Adipose tissue (tissue), 3 donors: Measurements from ENCODE around the gene PTPN6. TPM values are rescaled to one million over a fixed set of nuclear protein-coding genes. Genes with fewer than 3 reads are reported as not detected.

ENCODE experiments used
- H3K27ac ChIP-seq: one replicate; pipeline ENCODE4 v1.5.1; 2013; ENCODE audit warnings: low read depth, low read length
- WGBS, 3 donors: extraction: QIAGEN DNeasy Blood & Tissue Kit; methylation state at CpG; one replicate each; pipeline ENCODE4 v1.1.7; 2013; 5-methylcytosine and 5-hydroxymethylcytosine counted together
- polyA plus RNA-seq, 3 donors: library from polyadenylated mRNA; stranded (reverse); fragments of 200-250 nt; gene quantifications; one replicate each; pipeline ENCODE4 v1.2.3, GENCODE V29; 2013
- donor health status: healthy with polysubstance abuse.
- donor health status: Bipolar disorder and iron deficiency.
- donor health status: healthy.

Gene PTPN6
- polyA plus RNA-seq, 3 donors = 18.8 to 44.0 (median 24.2) TPM

DNA sequence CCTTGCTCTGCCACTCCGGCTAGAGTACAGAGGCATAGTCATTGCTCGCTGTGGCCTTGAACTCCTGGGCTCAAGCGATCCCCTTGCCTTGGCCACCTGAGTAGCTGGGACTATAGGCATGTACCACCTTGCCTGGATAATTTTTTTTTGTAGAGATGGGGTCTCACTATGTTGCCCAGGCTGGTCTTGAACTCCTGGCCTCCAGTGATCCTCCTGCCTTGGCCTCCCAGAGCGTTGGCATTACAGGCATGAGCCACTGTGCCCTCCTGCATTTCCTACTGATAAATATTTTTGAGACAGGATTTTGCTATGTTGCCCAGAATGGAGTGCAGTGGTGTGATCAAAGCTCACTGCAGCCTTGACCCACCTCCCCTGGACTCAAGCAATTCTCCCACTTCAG lies 28.9 kb downstream of the PTPN6 start:
- WGBS, 3 donors = 95 to 99% (median 97%) methylated on average over 4 of the region's 4 CpGs
- no peak overlapping the region for H3K27ac ChIP-seq

DNA sequence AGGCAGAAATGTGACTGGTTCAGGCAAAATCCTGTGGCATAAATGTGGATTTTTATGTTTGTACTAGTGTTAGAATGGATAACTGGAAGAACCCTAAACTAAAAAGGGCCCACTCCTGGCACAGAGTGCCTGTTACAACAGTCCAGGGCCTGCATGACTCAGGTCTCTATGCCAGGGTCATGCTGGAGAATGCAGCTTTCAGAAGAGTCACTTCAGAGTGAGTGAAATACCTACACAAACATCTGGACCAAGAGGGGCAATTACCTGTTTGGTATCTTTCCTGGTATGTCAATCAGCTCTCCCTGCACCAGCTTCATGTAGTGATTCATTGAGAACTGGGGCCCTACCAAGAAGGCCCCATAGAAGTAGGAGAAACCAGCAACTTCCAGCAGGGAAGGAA lies 29.6 kb downstream of the PTPN6 start:
- H3K27ac ChIP-seq = no peak overlapping the region

DNA sequence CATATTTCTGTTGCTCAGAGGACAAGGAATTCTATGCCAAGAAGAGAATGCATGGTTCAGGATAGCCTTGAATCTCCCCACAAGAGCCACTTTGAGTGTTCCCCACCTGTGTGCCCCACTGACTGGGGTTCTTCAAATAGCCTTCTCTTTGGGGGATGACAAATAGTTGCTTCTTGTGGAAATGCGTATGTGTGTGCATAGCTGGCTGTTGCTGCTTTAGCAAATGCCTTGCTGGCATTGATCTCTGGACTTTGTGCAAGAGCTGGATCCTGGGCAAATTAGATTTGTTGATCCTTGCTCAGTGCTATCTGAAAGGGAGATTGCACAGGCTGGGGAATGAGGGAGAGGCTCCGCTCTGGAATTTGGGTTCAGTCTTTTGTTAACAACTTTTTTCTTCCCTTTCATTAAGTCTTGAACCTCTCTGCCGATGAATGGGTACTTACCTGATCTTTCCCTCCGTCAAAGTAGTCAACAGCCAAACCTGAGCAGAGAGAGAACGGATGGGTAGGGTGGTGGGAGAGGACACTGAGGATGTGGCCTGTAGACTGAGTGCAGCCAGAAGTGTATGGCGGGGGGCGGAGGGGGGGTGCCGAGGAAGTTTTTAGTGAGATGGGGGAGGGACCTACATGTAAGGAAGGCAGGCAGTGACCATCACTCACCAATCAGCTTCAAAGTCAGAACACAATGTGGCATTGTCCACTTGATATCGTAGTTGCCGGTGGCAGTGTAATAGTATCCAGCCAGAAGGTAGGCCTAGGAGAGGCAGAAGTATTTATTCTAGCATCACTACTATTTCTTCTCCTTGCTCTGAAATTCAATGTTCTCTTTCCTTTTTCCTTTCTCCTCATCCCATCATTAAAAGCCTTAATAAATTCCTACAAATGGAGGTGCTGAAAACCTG lies 30.2 kb downstream of the PTPN6 start:
- WGBS, 3 donors = 69 to 94% (median 91%) methylated on average over 10 of the region's 10 CpGs

GRCh38 chr12:6982532-6982931 lies 31.4 kb downstream of the PTPN6 start:
- no peak overlapping the region for H3K27ac ChIP-seq
- 86 to 91% (median 91%) methylated on average over 7 of the region's 7 CpGs for WGBS, 3 donors

More for the DNA sequence above, 30.2 kb downstream of the PTPN6 start:
- no peak overlapping the region for H3K27ac ChIP-seq

GRCh38 chr12:6987956-6988553 lies 36.9 kb downstream of the PTPN6 start:
- WGBS, 3 donors = 40 to 94% (median 92%) methylated on average over 11 of the region's 11 CpGs
- H3K27ac ChIP-seq = no peak overlapping the region

DNA sequence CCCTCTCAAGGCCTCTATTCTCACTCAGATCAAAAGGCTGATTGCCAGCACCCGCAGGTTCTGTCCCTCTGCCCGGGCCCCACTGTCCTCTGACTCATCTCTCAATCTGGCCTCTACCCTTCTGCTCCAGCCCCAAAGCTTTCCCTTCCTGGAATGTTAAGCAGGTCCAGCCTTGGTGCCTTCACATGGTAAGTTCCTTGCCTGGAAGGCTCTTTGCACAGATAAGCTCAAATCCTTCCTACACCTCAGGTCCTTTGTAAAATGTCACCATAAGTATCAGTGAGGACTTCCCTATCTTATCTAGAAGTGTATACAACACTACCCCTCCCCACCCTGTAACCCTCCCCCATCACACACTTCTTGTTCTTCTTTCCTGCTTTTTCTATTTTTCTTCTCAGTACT lies 44.9 kb downstream of the PTPN6 start:
- WGBS, 3 donors = 50 to 69% (median 69%) methylated on average over 2 of the region's 2 CpGs
- no peak overlapping the region for H3K27ac ChIP-seq

DNA sequence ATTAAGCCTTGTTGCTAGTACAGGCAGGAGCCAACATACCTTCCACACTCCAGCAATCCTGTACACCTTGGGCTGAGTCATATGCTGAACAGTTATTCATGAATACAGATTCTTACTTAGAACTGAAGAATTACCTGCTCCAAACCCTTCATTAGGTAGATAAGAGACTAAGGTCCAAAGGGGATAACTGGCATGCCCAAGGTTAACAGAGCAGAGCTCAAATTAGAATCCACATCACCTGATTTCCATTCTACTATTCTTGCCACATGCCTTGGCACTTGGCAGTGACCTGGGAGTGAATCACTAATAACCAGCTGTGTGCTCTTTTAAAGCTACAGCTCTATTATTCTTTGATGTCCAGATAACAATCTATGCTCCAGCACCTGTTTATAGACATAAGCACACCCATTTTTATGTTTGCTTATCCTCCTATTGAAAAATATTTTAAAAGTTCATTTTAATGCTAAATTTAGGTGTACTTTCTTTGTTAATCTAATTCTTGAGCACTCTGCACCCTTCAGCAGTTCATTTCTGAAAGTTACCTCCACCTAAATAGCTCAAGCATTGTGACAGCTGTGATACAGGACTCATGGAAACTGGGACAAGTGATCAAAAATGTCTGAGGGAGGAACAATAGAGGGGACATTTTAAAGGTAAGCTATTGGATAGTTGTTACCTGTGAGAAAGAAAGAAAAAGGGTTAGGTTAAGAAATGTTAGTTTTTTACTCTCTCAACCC lies 47.7 kb downstream of the PTPN6 start:
- no peak overlapping the region for H3K27ac ChIP-seq

- 69 to 81% (median 78%) methylated on average over 7 of the region's 7 CpGs for WGBS, 3 donors
- H3K27ac ChIP-seq = no peak overlapping the region
These were observed 50.9 kb downstream of the PTPN6 start for GRCh38 chr12:7001921-7002591.

GRCh38 chr12:7004287-7004803 lies 53.2 kb downstream of the PTPN6 start:
- WGBS, 3 donors = 48 to 92% (median 86%) methylated on average over 2 of the region's 2 CpGs
- no peak overlapping the region for H3K27ac ChIP-seq

DNA sequence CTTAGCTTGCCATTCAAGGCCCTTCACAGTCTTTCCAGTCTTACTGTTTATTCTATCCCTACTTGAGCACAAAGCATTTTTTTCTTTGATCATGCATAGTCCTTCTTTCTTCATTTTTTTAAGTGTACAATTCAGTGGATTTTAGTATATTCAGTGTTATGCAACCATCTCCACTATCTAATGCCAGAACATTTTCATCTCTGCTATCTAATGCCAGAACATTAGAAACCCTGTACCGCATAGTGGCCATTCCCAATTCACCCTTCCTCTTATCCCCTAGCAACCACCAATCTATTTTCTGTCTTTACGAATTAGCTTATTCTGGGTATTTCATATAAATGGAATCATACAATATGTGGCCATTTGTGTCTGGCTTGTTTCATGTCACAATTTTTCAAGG lies 53.7 kb downstream of the PTPN6 start:
- WGBS, 3 donors = 70 to 83% (median 81%) methylated on average over 2 of the region's 2 CpGs
- no peak overlapping the region for H3K27ac ChIP-seq

DNA sequence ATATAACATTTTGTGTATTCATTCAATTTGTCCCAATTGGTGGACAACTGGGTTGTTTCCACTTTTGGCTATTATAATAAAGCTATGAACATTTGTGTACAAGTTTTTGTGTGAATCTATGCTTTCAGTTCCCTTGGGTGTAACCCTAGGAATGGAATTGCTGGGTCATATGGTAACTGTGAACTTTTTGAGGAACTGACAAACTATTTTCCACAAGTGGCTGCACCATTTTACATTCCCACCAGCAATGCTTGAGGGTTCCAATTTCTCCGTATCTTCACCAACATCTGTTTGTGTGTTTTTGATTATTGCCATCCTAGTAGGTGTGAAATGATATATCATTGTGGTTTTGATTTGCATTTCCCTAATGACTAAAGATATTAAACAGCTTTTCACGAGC lies 54.2 kb downstream of the PTPN6 start:
- H3K27ac ChIP-seq = no peak overlapping the region
- 53 to 78% (median 73%) methylated on average over 2 of the region's 2 CpGs for WGBS, 3 donors

GRCh38 chr12:7006639-7007038 lies 55.5 kb downstream of the PTPN6 start:
- H3K27ac ChIP-seq = no peak overlapping the region
- WGBS, 3 donors = 82 to 96% (median 93%) methylated on average over 3 of the region's 3 CpGs

DNA sequence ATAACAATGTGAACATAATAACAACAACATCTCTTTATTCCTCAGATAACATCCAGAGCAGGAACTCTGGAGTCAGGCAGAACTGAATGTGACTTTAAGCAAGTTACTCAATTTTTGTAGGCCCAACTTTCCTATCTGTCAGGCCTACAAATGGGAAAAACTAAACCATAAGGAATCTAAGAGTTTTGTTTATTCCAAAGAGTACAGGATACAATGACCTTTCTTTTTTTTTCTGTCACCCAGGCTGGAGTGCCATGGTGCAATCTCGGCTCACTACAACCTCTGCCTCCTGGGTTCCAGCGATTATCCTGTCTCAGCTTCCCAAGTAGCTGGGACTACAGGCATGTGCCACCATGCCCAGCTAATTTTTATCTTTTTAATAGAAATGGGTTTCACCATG lies 57.7 kb downstream of the PTPN6 start:
- 92 to 97% (median 92%) methylated on average over 2 of the region's 2 CpGs for WGBS, 3 donors
- no peak overlapping the region for H3K27ac ChIP-seq

DNA sequence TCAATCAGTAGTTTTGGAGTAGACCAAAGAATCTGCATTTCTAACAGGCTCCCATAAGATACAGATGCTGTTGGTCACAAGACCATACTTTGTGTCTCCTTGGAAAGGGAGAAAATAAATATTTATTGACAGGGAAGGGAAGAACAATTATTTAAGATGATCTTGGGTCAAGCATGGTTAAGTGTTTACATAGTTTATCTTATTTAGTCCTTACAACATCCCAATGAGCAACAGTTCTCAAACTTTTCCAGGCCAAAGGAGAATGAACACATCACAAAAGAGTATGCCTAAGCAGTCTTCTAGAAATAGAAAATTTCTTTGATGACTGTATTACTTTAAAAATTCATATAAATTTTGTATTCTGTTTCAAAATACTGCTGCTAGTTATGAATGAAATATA lies 58.4 kb downstream of the PTPN6 start:
- H3K27ac ChIP-seq = no peak overlapping the region

Other genes starting within 250 kb of the PTPN6 start
- 10 to 100 TPM; 33.5 to 71.9 (median 66.1) TPM for gene COPS7A, start 227.3 kb upstream of the PTPN6 start, polyA plus RNA-seq
- gene MLF2, start 198.2 kb upstream of the PTPN6 start, polyA plus RNA-seq = 100 to 1,000 TPM in 2 of 3 donors, 10 to 100 TPM in 1; 78.2 to 196 (median 188) TPM
- gene PTMS, start 185.0 kb upstream of the PTPN6 start, polyA plus RNA-seq = 100 to 1,000 TPM in 2 of 3 donors, 10 to 100 TPM in 1; 71.7 to 632 (median 263) TPM
- gene LAG3, start 178.8 kb upstream of the PTPN6 start, polyA plus RNA-seq = 1 to 10 TPM in 2 of 3 donors, under 1 TPM in 1; 0.08 to 3.0 (median 1.0) TPM
- 10 to 100 TPM in 1 of 3 donors, 1 to 10 TPM in 2; 3.7 to 11.2 (median 7.6) TPM for gene CD4, start 161.8 kb upstream of the PTPN6 start, polyA plus RNA-seq
- 1 to 10 TPM; 2.0 to 5.1 (median 5.1) TPM for gene GPR162, start 129.5 kb upstream of the PTPN6 start, polyA plus RNA-seq
- 1 to 10 TPM; 5.4 to 9.0 (median 7.4) TPM for gene P3H3, start 122.9 kb upstream of the PTPN6 start, polyA plus RNA-seq
- 1 to 10 TPM in 1 of 3 donors, under 1 TPM in 2; 0.86 to 1.7 (median 0.89) TPM for gene GNB3, start 110.4 kb upstream of the PTPN6 start, polyA plus RNA-seq
- gene CDCA3, start 100.1 kb upstream of the PTPN6 start, polyA plus RNA-seq = 1 to 10 TPM in 1 of 3 donors, under 1 TPM in 2; 0.52 to 1.1 (median 0.64) TPM
- 10 to 100 TPM; 14.7 to 32.5 (median 28.5) TPM for gene USP5, start 99.2 kb upstream of the PTPN6 start, polyA plus RNA-seq
- gene TPI1, start 83.8 kb upstream of the PTPN6 start, polyA plus RNA-seq = 100 to 1,000 TPM; 244 to 500 (median 371) TPM
- gene SPSB2, start 78.1 kb upstream of the PTPN6 start, polyA plus RNA-seq = 1 to 10 TPM; 5.4 to 6.2 (median 5.6) TPM
- 10 to 100 TPM in 1 of 3 donors, 1 to 10 TPM in 2; 3.0 to 11.7 (median 4.8) TPM for gene LRRC23, start 46.5 kb upstream of the PTPN6 start, polyA plus RNA-seq
- gene ENO2, start 36.8 kb upstream of the PTPN6 start, polyA plus RNA-seq = 10 to 100 TPM in 1 of 3 donors, 1 to 10 TPM in 2; 2.6 to 11.9 (median 4.1) TPM
- 100 to 1,000 TPM in 2 of 3 donors, 10 to 100 TPM in 1; 38.1 to 127 (median 119) TPM for gene ATN1, start 23.4 kb upstream of the PTPN6 start, polyA plus RNA-seq
- gene RNU7-1, start 7.5 kb upstream of the PTPN6 start, polyA plus RNA-seq = not detected
- 100 to 1,000 TPM; 326 to 584 (median 368) TPM for gene C12orf57, start 7.3 kb upstream of the PTPN6 start, polyA plus RNA-seq
- 100 to 1,000 TPM; 147 to 221 (median 166) TPM for gene PHB2, start 19.3 kb downstream of the PTPN6 start, polyA plus RNA-seq
- 10 to 100 TPM; 11.2 to 26.6 (median 22.9) TPM for gene EMG1, start 19.6 kb downstream of the PTPN6 start, polyA plus RNA-seq
- 10 to 100 TPM; 27.1 to 77.9 (median 43.0) TPM for gene LPCAT3, start 67.1 kb downstream of the PTPN6 start, polyA plus RNA-seq
- gene C1S, start 109.4 kb downstream of the PTPN6 start, polyA plus RNA-seq = 100 to 1,000 TPM in 2 of 3 donors, 10 to 100 TPM in 1; 64.1 to 490 (median 315) TPM
- 100 to 1,000 TPM in 2 of 3 donors, 10 to 100 TPM in 1; 86.3 to 575 (median 386) TPM for gene C1R, start 141.1 kb downstream of the PTPN6 start, polyA plus RNA-seq
- gene C1RL, start 157.9 kb downstream of the PTPN6 start, polyA plus RNA-seq = 10 to 100 TPM; 40.8 to 48.5 (median 42.0) TPM
- 1 to 10 TPM; 1.9 to 5.0 (median 2.5) TPM for gene RBP5, start 177.5 kb downstream of the PTPN6 start, polyA plus RNA-seq
- gene CLSTN3, start 179.0 kb downstream of the PTPN6 start, polyA plus RNA-seq = 10 to 100 TPM; 27.6 to 73.6 (median 68.0) TPM
- 10 to 100 TPM; 29.5 to 90.1 (median 42.8) TPM for gene PEX5, start 238.3 kb downstream of the PTPN6 start, polyA plus RNA-seq